GM19328 (cell line): ENCODE data around the gene SPATA2L.
"Not testable (repeated sequence)": the region's sequence is repeated elsewhere in the genome, so short reads cannot be mapped to it uniquely, and the experiment has no call there.

Experiments used
- ATAC-seq: cut with Tn5 transposase; IDR thresholded peaks from one replicate; pipeline ENCODE4 v1.9.1; 2021; ENCODE audit warnings: mild to moderate bottlenecking, moderate library complexity; ENCODE audit not compliant: unreplicated experiment

Gene SPATA2L

GRCh38 chr16:89691231-89691985 lies 10.1 kb downstream of the SPATA2L start:
- ATAC-seq = no peak

- ATAC-seq = no peak
These were observed 11.1 kb downstream of the SPATA2L start for GRCh38 chr16:89690392-89690901.

- ATAC-seq = not testable (repeated sequence)
These were observed 11.9 kb downstream of the SPATA2L start for GRCh38 chr16:89689621-89690020.

GRCh38 chr16:89689142-89689541 lies 12.4 kb downstream of the SPATA2L start:
- ATAC-seq = no peak

GRCh38 chr16:89688395-89688794 lies 13.1 kb downstream of the SPATA2L start:
- ATAC-seq = no peak

GRCh38 chr16:89687092-89687940 lies 14.2 kb downstream of the SPATA2L start:
- peak; percentile 24 for ATAC-seq

GRCh38 chr16:89686520-89687091 lies 14.9 kb downstream of the SPATA2L start, which contains the start of gene CDK10:
Gene CDK10 (plus strand): TSS chr16:89686689. CDS start chr16:89686711, 22 bp downstream.
- peak; percentile 82 for ATAC-seq

GRCh38 chr16:89685916-89686315 lies 15.6 kb downstream of the SPATA2L start:
- ATAC-seq = no peak

- ATAC-seq = no peak
These were observed 23.2 kb downstream of the SPATA2L start for GRCh38 chr16:89678258-89678657.

GRCh38 chr16:89672177-89672941 lies 29.1 kb downstream of the SPATA2L start:
- ATAC-seq = no peak

- not testable (repeated sequence) for ATAC-seq
These were observed 29.9 kb downstream of the SPATA2L start for GRCh38 chr16:89671565-89671964.

GRCh38 chr16:89670496-89671431 lies 30.7 kb downstream of the SPATA2L start:
- ATAC-seq = no peak

- no peak for ATAC-seq
These were observed 31.8 kb downstream of the SPATA2L start for GRCh38 chr16:89669755-89670154.

GRCh38 chr16:89668790-89669158 lies 32.7 kb downstream of the SPATA2L start:
- ATAC-seq = no peak

GRCh38 chr16:89667633-89668032 lies 33.9 kb downstream of the SPATA2L start:
- no peak for ATAC-seq

GRCh38 chr16:89667000-89667399 lies 34.5 kb downstream of the SPATA2L start:
- ATAC-seq = not testable (repeated sequence)

GRCh38 chr16:89664238-89664637 lies 37.3 kb downstream of the SPATA2L start:
- ATAC-seq = not testable (repeated sequence)

- no peak for ATAC-seq
These were observed 40.3 kb downstream of the SPATA2L start for GRCh38 chr16:89661215-89661614.

GRCh38 chr16:89660146-89660545 lies 41.4 kb downstream of the SPATA2L start:
- no peak for ATAC-seq
